ENCODE data around the gene CDC37L1.
A peak's percentile ranks its signal among the peaks of the same experiment; 100 is the strongest.

CDC37L1 gene

GRCh38 chr9:4700091-4700490 is 20.7 kb downstream of the CDC37L1 start:
- DNase-seq (ENCODE audit: low read depth) = no peak

GRCh38 chr9:4700932-4701331 is 21.6 kb downstream of the CDC37L1 start:
- TF ChIP-seq MYC (IDR thresholded peaks at IDR 0.05; ENCODE audit: low read depth, low read length) (no peak), MAX (IDR thresholded peaks at IDR 0.05; ENCODE audit: low read depth, low read length) (no peak), POLR2A (IDR thresholded peaks at IDR 0.05; ENCODE audit: extremely low read depth, insufficient read length) (no peak)
- TF ChIP-seq, protein P1, sequence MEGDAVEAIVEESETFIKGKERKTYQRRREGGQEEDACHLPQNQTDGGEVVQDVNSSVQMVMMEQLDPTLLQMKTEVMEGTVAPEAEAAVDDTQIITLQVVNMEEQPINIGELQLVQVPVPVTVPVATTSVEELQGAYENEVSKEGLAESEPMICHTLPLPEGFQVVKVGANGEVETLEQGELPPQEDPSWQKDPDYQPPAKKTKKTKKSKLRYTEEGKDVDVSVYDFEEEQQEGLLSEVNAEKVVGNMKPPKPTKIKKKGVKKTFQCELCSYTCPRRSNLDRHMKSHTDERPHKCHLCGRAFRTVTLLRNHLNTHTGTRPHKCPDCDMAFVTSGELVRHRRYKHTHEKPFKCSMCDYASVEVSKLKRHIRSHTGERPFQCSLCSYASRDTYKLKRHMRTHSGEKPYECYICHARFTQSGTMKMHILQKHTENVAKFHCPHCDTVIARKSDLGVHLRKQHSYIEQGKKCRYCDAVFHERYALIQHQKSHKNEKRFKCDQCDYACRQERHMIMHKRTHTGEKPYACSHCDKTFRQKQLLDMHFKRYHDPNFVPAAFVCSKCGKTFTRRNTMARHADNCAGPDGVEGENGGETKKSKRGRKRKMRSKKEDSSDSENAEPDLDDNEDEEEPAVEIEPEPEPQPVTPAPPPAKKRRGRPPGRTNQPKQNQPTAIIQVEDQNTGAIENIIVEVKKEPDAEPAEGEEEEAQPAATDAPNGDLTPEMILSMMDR (IDR thresholded peaks at IDR 0.05; ENCODE audit: low read depth, low read length) = no peak
- no peak overlapping the region for H3K4me3 ChIP-seq (ENCODE audit: low read depth, low read length)
- no peak for DNase-seq (ENCODE audit: low read depth)

More at GRCh38 chr9:4700091-4700490, 20.7 kb downstream of the CDC37L1 start:
- no peak overlapping the region for H3K4me3 ChIP-seq (ENCODE audit: low read depth, low read length)
- no peak for TF ChIP-seq MYC (IDR thresholded peaks at IDR 0.05; ENCODE audit: low read depth, low read length)
- TF ChIP-seq POLR2A (IDR thresholded peaks at IDR 0.05; ENCODE audit: extremely low read depth, insufficient read length) = no peak

DNA sequence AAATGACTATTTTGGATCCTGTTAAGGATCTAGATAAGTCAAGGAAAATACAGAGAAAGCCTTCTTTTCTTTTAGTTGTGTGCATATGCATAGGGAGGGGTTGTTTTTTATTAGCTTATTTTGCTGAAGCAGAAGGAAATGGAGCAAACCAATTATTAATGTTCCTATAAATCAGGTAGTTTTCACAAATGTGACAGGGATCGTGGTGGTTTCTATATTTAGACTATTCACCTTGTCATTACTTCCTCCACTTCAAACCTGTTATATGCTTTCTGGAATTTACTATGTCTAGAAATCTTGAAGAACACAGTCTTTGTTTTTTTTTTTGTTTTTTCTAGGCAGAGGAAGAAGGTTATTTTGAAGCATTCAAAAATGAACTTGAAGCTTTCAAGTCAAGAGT is 22.2 kb downstream of the CDC37L1 start:
- DNase-seq (ENCODE audit: low read depth) = no peak
- TF ChIP-seq MAX (IDR thresholded peaks at IDR 0.05; ENCODE audit: low read depth, low read length) (no peak), POLR2A (IDR thresholded peaks at IDR 0.05; ENCODE audit: extremely low read depth, insufficient read length) (no peak), MYC (IDR thresholded peaks at IDR 0.05; ENCODE audit: low read depth, low read length) (no peak)
- TF ChIP-seq, protein P1 (IDR thresholded peaks at IDR 0.05; ENCODE audit: low read depth, low read length) = no peak
- H3K4me3 ChIP-seq (ENCODE audit: low read depth, low read length) = no peak overlapping the region

- TF ChIP-seq MAX (IDR thresholded peaks at IDR 0.05; ENCODE audit: low read depth, low read length) = no peak
- TF ChIP-seq, protein P1 (IDR thresholded peaks at IDR 0.05; ENCODE audit: low read depth, low read length) = no peak
- TF ChIP-seq POLR2A (IDR thresholded peaks at IDR 0.05; ENCODE audit: extremely low read depth, insufficient read length) = no peak
- no peak for TF ChIP-seq MYC (IDR thresholded peaks at IDR 0.05; ENCODE audit: low read depth, low read length)
- no peak overlapping the region for H3K4me3 ChIP-seq (ENCODE audit: low read depth, low read length)
- DNase-seq (ENCODE audit: low read depth) = no peak
Measured at GRCh38 chr9:4704129-4704528, 24.8 kb downstream of the CDC37L1 start.

GRCh38 chr9:4706021-4706420 is 26.7 kb downstream of the CDC37L1 start:
- TF ChIP-seq MAX (IDR thresholded peaks at IDR 0.05; ENCODE audit: low read depth, low read length) (no peak), POLR2A (IDR thresholded peaks at IDR 0.05; ENCODE audit: extremely low read depth, insufficient read length) (no peak), MYC (IDR thresholded peaks at IDR 0.05; ENCODE audit: low read depth, low read length) (no peak)
- TF ChIP-seq, protein P1 (IDR thresholded peaks at IDR 0.05; ENCODE audit: low read depth, low read length) = no peak
- DNase-seq (ENCODE audit: low read depth) = no peak
- no peak overlapping the region for H3K4me3 ChIP-seq (ENCODE audit: low read depth, low read length)

DNA sequence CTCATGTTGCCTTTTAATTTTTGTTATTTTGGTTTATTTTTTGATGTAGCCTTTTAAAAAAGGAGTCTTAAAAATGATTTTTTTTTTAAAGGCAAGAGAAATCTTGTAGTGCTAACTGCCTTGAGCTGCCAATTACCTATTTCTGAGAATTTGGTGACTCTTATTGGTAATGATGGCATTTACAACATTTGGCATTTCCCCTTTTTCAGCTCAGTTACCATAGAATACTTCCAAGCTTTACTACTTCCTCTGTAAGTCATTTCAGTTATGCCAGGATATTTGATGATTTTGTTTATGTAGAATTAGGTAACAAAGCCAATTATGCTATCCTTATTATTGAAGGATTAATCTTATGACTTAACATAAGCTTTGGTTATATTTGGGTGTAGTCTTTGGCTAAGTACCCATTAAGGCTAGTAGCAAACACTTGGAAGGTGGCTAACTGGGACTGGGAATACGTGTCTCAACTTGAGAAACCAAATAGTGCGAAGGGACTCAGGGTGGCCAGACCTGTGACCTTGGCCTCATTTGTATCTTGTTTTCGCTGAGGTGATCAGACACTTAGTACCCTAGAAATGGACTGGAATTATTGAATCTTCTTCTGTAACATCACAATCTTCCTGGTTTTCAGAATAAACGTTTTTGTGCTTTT is 27.7 kb downstream of the CDC37L1 start:
- no peak overlapping the region for H3K4me3 ChIP-seq (ENCODE audit: low read depth, low read length)
- DNase-seq (ENCODE audit: low read depth) = peak; percentile 53
- TF ChIP-seq MAX (IDR thresholded peaks at IDR 0.05; ENCODE audit: low read depth, low read length) = no peak
- TF ChIP-seq, protein P1 (IDR thresholded peaks at IDR 0.05; ENCODE audit: low read depth, low read length) = no peak
- TF ChIP-seq POLR2A (IDR thresholded peaks at IDR 0.05; ENCODE audit: extremely low read depth, insufficient read length) = no peak
- TF ChIP-seq MYC (IDR thresholded peaks at IDR 0.05; ENCODE audit: low read depth, low read length) = no peak
